Liver (tissue), 9 donors: ENCODE data around the gene ADGRG3. TPM values are rescaled to one million over a fixed set of nuclear protein-coding genes. Genes with fewer than 3 reads are reported as not detected.
A peak's percentile ranks its signal among the peaks of the same experiment; 100 is the strongest.

Source experiments
- DNase-seq: peaks from one replicate; pipeline ENCODE4 v3.0.0-alpha.2; 2017; ENCODE audit warnings: low spot score
- H3K27ac ChIP-seq, 2 donors: one replicate each; pipeline ENCODE4 v1.7.0; 2013; ENCODE audit warnings: inconsistent platforms in 2 of 2, low read length in 2 of 2, control low read depth in 1 of 2, low read depth in 1 of 2, mild to moderate bottlenecking in 1 of 2
- H3K27me3 ChIP-seq, 4 donors: one replicate each; pipeline versions ENCODE4 v1.6.1 to v1.7.0; 2013; ENCODE audit warnings: low read length in 3 of 4, inconsistent platforms in 1 of 4, mild to moderate bottlenecking in 1 of 4, moderate library complexity in 1 of 4; ENCODE audit not compliant: control insufficient read depth in 4 of 4, insufficient read depth in 4 of 4
- H3K36me3 ChIP-seq, 4 donors: one replicate each; pipeline versions ENCODE4 v1.6.1 to v1.7.0; 2013; ENCODE audit warnings: low read length in 3 of 4, mild to moderate bottlenecking in 3 of 4, low read depth in 1 of 4, moderate library complexity in 1 of 4; ENCODE audit not compliant: control insufficient read depth in 4 of 4, insufficient read depth in 3 of 4
- H3K4me1 ChIP-seq, 4 donors: one replicate each; pipeline versions ENCODE4 v1.6.1 to v1.7.0; 2013; ENCODE audit warnings: low read length in 3 of 4, mild to moderate bottlenecking in 3 of 4, moderate library complexity in 1 of 4; ENCODE audit not compliant: control insufficient read depth in 4 of 4, insufficient read depth in 4 of 4
- H3K4me3 ChIP-seq, 3 donors: one replicate each; pipeline versions ENCODE4 v1.6.1 to v1.7.0; 2013; ENCODE audit warnings: low read length in 3 of 3, control low read depth in 1 of 3, low read depth in 1 of 3, mild to moderate bottlenecking in 1 of 3
- H3K9ac ChIP-seq, 2 donors: one replicate each; pipeline ENCODE4 v1.7.0; 2013; ENCODE audit warnings: low read length in 2 of 2, mild to moderate bottlenecking in 2 of 2, moderate library complexity in 2 of 2, control low read depth in 1 of 2, low read depth in 1 of 2
- H3K9me3 ChIP-seq, 4 donors: one replicate each; pipeline versions ENCODE4 v1.6.1 to v1.7.0; 2013; ENCODE audit warnings: low read length in 3 of 4; ENCODE audit not compliant: control insufficient read depth in 4 of 4
- ATF3 ChIP-seq: IDR thresholded peaks from 2 replicates; pipeline ENCODE4 v1.6.1; 2016; ENCODE audit warnings: antibody characterized with exemption
- CTCF ChIP-seq: fragments of 150-350 bp; IDR thresholded peaks from 2 replicates; pipeline ENCODE4 v1.5.1; 2017; ENCODE audit warnings: improper control_type of control experiment, low read depth, low read length; ENCODE audit not compliant: missing input control
- EGR1 ChIP-seq, 2 donors: IDR thresholded peaks; 2 replicates each; pipeline ENCODE4 v1.6.1; 2016 to 2018; ENCODE audit warnings: antibody characterized with exemption in 2 of 2, low read depth in 2 of 2
- FOXA2 ChIP-seq: IDR thresholded peaks from 2 replicates; pipeline ENCODE4 v1.6.1; 2016; ENCODE audit warnings: antibody characterized with exemption
- GABPA ChIP-seq, 2 donors: IDR thresholded peaks in 1 of 2; conservative IDR thresholded peaks in 1 of 2; 2 replicates each; pipeline ENCODE4 v1.6.1; 2016; ENCODE audit warnings: antibody characterized with exemption in 2 of 2, mild to moderate bottlenecking in 1 of 2, moderate library complexity in 1 of 2
- HNF4A ChIP-seq, 2 donors: conservative IDR thresholded peaks; 2 replicates each; pipeline ENCODE4 v1.6.1; 2016; ENCODE audit warnings: antibody characterized with exemption in 2 of 2, mild to moderate bottlenecking in 2 of 2
- HNF4G ChIP-seq: IDR thresholded peaks from 2 replicates; pipeline ENCODE4 v1.6.1; 2016; ENCODE audit warnings: antibody characterized with exemption
- JUND ChIP-seq, 2 donors: IDR thresholded peaks; 2 replicates each; pipeline ENCODE4 v1.6.1; 2016; ENCODE audit warnings: antibody characterized with exemption in 2 of 2
- MAX ChIP-seq: IDR thresholded peaks from 2 replicates; pipeline ENCODE4 v1.6.1; 2016; ENCODE audit warnings: antibody characterized with exemption
- NR2F2 ChIP-seq: IDR thresholded peaks from 2 replicates; pipeline ENCODE4 v1.6.1; 2016; ENCODE audit warnings: antibody characterized with exemption
- RAD21 ChIP-seq, 2 donors: IDR thresholded peaks; 2 replicates each; pipeline ENCODE4 v1.6.1; 2016; ENCODE audit warnings: antibody characterized with exemption in 2 of 2, mild to moderate bottlenecking in 2 of 2
- REST ChIP-seq: IDR thresholded peaks from 2 replicates; pipeline ENCODE4 v1.6.1; 2016; ENCODE audit warnings: antibody characterized with exemption, mild to moderate bottlenecking
- RXRA ChIP-seq, 2 donors: IDR thresholded peaks; 2 replicates each; pipeline ENCODE4 v1.6.1; 2017 to 2018; ENCODE audit warnings: antibody characterized with exemption in 2 of 2, mild to moderate bottlenecking in 1 of 2
- SP1 ChIP-seq: IDR thresholded peaks from 2 replicates; pipeline ENCODE4 v1.6.1; 2018; ENCODE audit warnings: antibody characterized with exemption, mild to moderate bottlenecking
- YY1 ChIP-seq: IDR thresholded peaks from 2 replicates; pipeline ENCODE4 v1.6.1; 2016; ENCODE audit warnings: antibody characterized with exemption, mild to moderate bottlenecking
- whole genome bisulfite sequencing: extraction: QIAGEN DNeasy Blood & Tissue Kit; methylation state at CpG from one replicate; pipeline ENCODE4 v1.1.7; 2013; 5-methylcytosine and 5-hydroxymethylcytosine counted together
- polyA plus RNA-seq, 2 donors: library from polyadenylated mRNA; stranded (reverse) in 1 of 2; unstranded in 1 of 2; fragments of 200-250 nt in 1 of 2; fragments of >200 nt in 1 of 2; fragmentation: Nextera tagmentation in 1 of 2; extraction: Ambion mirVana in 1 of 2; gene quantifications; one replicate each; pipeline versions ENCODE4 v1.2.1 to v1.2.3, GENCODE V29; 2013 to 2015
- total RNA-seq, 2 donors: library from RNA; depleted of rRNA; stranded (reverse); fragments of >200 nt; gene quantifications; one replicate each; pipeline ENCODE4 v1.2.3, GENCODE V29; 2014
- donor health status: healthy.
- donor health status: healthy.
- donor health status: healthy.
- donor health status: healthy.
- donor health status: healthy.

ADGRG3 gene
- total and polyA plus RNA-seq, 4 donors: 0.52 to 3.2 (median 1.0) TPM

GRCh38 chr16:57722651-57723050 lies 54.5 kb downstream of the ADGRG3 start:
- no peak overlapping the region for H3K9ac ChIP-seq
- WGBS: 85% methylated on average over 11 of the region's 11 CpGs
- H3K27ac ChIP-seq: no peak overlapping the region
- no peak for DNase-seq
- H3K4me3 ChIP-seq: no peak overlapping the region
- no peaks in the 10 kb centered on the region for H3K27me3 ChIP-seq
- H3K9me3 ChIP-seq: no peaks in the 10 kb centered on the region
- no peaks in the 10 kb centered on the region for H3K36me3 ChIP-seq
- TF ChIP-seq HNF4G (no peak), FOXA2 (no peak), REST (no peak), JUND (IDR thresholded peaks at IDR 0.05) (no peak), GABPA (IDR thresholded peaks at IDR 0.05 in 1 of 2, conservative IDR thresholded peaks at IDR 0.05 in 1 of 2) (no peak), ATF3 (no peak), YY1 (no peak), RXRA (IDR thresholded peaks at IDR 0.05) (no peak), MAX (no peak)
- H3K4me1 ChIP-seq: peaks cover 0 to 3% (median 0%) of the 10 kb centered on the region in 4 donors

GRCh38 chr16:57723170-57723569 lies 55.1 kb downstream of the ADGRG3 start:
- Histone ChIP-seq H3K27ac (no peak overlapping the region), H3K36me3 (no peaks in the 10 kb centered on the region), H3K4me3 (no peak overlapping the region), H3K27me3 (no peaks in the 10 kb centered on the region), H3K4me1 (peaks cover 0 to 3% (median 0%) of the 10 kb centered on the region in 4 donors), H3K9ac (no peak overlapping the region), H3K9me3 (no peaks in the 10 kb centered on the region)
- WGBS: 66% methylated on average over 7 of the region's 7 CpGs
- no peak for DNase-seq
- TF ChIP-seq HNF4A (conservative IDR thresholded peaks at IDR 0.05) (no peak), RXRA (IDR thresholded peaks at IDR 0.05) (no peak), SP1 (no peak), NR2F2 (no peak), RAD21 (IDR thresholded peaks at IDR 0.05) (peak; percentile 55 to 68), JUND (IDR thresholded peaks at IDR 0.05) (no peak), CTCF (peak; percentile 11), HNF4G (no peak), GABPA (IDR thresholded peaks at IDR 0.05 in 1 of 2, conservative IDR thresholded peaks at IDR 0.05 in 1 of 2) (no peak), MAX (no peak), EGR1 (IDR thresholded peaks at IDR 0.05; ENCODE audit: low read depth in 2 of 2) (no peak)
